GM12878 (cell line): ENCODE measurements around the gene INHBC. TPM values are rescaled to one million over a fixed set of nuclear protein-coding genes. Genes with fewer than 3 reads are reported as not detected.

Experiments used
- ATAC-seq: fragments of 200-7000 bp; cut with Tn5 transposase; 3 replicates; pipeline ENCODE4 v1.9.1; 2020; ENCODE audit warnings: mild to moderate bottlenecking, moderate library complexity
- BruUV-seq: library from RNA; stranded (reverse); fragments of 400-500 nt; replicated peaks from 2 replicates; lab custom pipeline; 2021; lab: Mats Ljungman, UMichigan
- CTCF ChIA-PET: fragments of 300-600 bp; sonication (Branson Sonifier 250); formaldehyde crosslinking; extraction: SDS; loops from one replicate; lab custom pipeline; 2021; ENCODE audit warnings: inconsistent platforms; lab: Yijun Ruan, JAX
- POLR2A ChIA-PET: fragments of 350-600 bp; formaldehyde crosslinking; extraction: SDS; loops from one replicate; lab custom pipeline; 2021; ENCODE audit warnings: inconsistent platforms; lab: Charles Lee
- RAD21 ChIA-PET: fragments of 300-600 bp; sonication (Branson Sonifier 250); formaldehyde crosslinking; loops from one replicate; lab custom pipeline; 2023; ENCODE audit warnings: antibody characterized with exemption; ENCODE audit not compliant: unreplicated experiment; lab: Charles Lee
- SMC1A ChIA-PET: fragments of 300-600 bp; sonication (Branson Sonifier 250); formaldehyde crosslinking; loops from one replicate; lab custom pipeline; 2023; ENCODE audit not compliant: unreplicated experiment, uncharacterized antibody; lab: Charles Lee
- DNase-seq: peaks from one replicate; pipeline ENCODE4 v3.0.0-alpha.2; 2011; ENCODE audit warnings: low read depth, low spot score
- FAIRE-seq: peaks from 3 replicates; lab custom pipeline; 2011; peaks lifted over from hg19 to GRCh38; lab: Jason Lieb, UNC
- H2AFZ ChIP-seq: 2 replicates; pipeline ENCODE4 v1.6.0; 2011; ENCODE audit warnings: low read depth, low read length, control low read depth; ENCODE audit not compliant: control insufficient read depth
- H3K27ac ChIP-seq: 2 replicates; pipeline ENCODE4 v1.5.1; 2011; ENCODE audit warnings: control low read depth; ENCODE audit not compliant: control insufficient read depth, insufficient read depth
- H3K27me3 ChIP-seq, 2 experiments: replicated peaks in 1 of 2; 2 replicates each; pipeline versions ENCODE4 v1.6.0 to v1.6.1; 2011; ENCODE audit warnings: low read length in 1 of 2; ENCODE audit not compliant: control insufficient read depth in 2 of 2, insufficient read depth in 2 of 2
- H3K36me3 ChIP-seq, 2 experiments: 2 replicates each; pipeline ENCODE4 v1.5.1; 2011; ENCODE audit warnings: low read length in 1 of 2; ENCODE audit not compliant: control insufficient read depth in 2 of 2, insufficient read depth in 2 of 2
- H3K4me1 ChIP-seq: 2 replicates; pipeline ENCODE4 v1.6.1; 2011; ENCODE audit warnings: mild to moderate bottlenecking, low read length, moderate library complexity, mixed read lengths; ENCODE audit not compliant: control insufficient read depth, insufficient read depth
- H3K4me2 ChIP-seq: 2 replicates; pipeline ENCODE4 v1.6.0; 2011; ENCODE audit warnings: control low read depth; ENCODE audit not compliant: control insufficient read depth, insufficient read depth
- H3K4me3 ChIP-seq: fragments of 200-600 bp; sonication (generic); 2 replicates; pipeline ENCODE4 v1.5.1; 2016
- H3K79me2 ChIP-seq: 2 replicates; pipeline ENCODE4 v1.6.0; 2011; ENCODE audit warnings: low read length; ENCODE audit not compliant: control insufficient read depth, insufficient read depth
- H3K9ac ChIP-seq: 2 replicates; pipeline ENCODE4 v1.8.0; 2011; ENCODE audit warnings: low read length, control low read depth, mixed read lengths; ENCODE audit not compliant: control insufficient read depth, insufficient read depth
- H3K9me3 ChIP-seq: replicated peaks from 3 replicates; pipeline ENCODE4 v1.5.1; 2011; ENCODE audit warnings: mild to moderate bottlenecking, low read length; ENCODE audit not compliant: control insufficient read depth, insufficient read depth
- H4K20me1 ChIP-seq: 2 replicates; pipeline ENCODE4 v1.6.0; 2011; ENCODE audit not compliant: control insufficient read depth, insufficient read depth
- BRCA1 ChIP-seq: IDR thresholded peaks from 2 replicates; pipeline ENCODE4 v1.6.1; 2011; ENCODE audit warnings: low read depth, low read length, improper control_type of control experiment
- CBFB ChIP-seq: IDR thresholded peaks from 2 replicates; pipeline ENCODE4 v1.6.1; 2016; ENCODE audit warnings: antibody characterized with exemption, low read depth
- HDGF ChIP-seq: fragments of 450-650 bp; IDR thresholded peaks from 2 replicates; pipeline ENCODE4 v1.6.1; 2016; ENCODE audit warnings: antibody characterized with exemption
- KDM1A ChIP-seq: fragments of 200-600 bp; sonication (generic); IDR thresholded peaks from 2 replicates; pipeline ENCODE4 v1.6.1; 2016; ENCODE audit warnings: borderline replicate concordance
- MEF2A ChIP-seq: IDR thresholded peaks from 2 replicates; pipeline ENCODE4 v1.6.1; 2011; ENCODE audit warnings: low read depth, mild to moderate bottlenecking, low read length, moderate library complexity; ENCODE audit not compliant: insufficient read depth
- NFYB ChIP-seq: IDR thresholded peaks from 2 replicates; pipeline ENCODE4 v1.6.1; 2011; ENCODE audit warnings: low read depth, mild to moderate bottlenecking, low read length, improper control_type of control experiment, moderate library complexity; ENCODE audit not compliant: insufficient read depth
- NR2F1 ChIP-seq: fragments of 450-650 bp; conservative IDR thresholded peaks from 2 replicates; pipeline ENCODE4 v1.6.1; 2017; ENCODE audit warnings: mild to moderate bottlenecking
- RFX5 ChIP-seq: IDR thresholded peaks from 2 replicates; pipeline ENCODE4 v1.6.1; 2011; ENCODE audit warnings: low read depth, low read length, improper control_type of control experiment
- SMC3 ChIP-seq: IDR thresholded peaks from 2 replicates; pipeline ENCODE4 v1.6.1; 2011; ENCODE audit warnings: low read length, improper control_type of control experiment, borderline replicate concordance
- SRF ChIP-seq, 2 experiments: IDR thresholded peaks; 2 replicates each; pipeline ENCODE4 v1.6.1; 2011; ENCODE audit warnings: low read depth in 2 of 2, low read length in 2 of 2, mild to moderate bottlenecking in 1 of 2, moderate library complexity in 1 of 2
- TARDBP ChIP-seq: IDR thresholded peaks from 2 replicates; pipeline ENCODE4 v1.6.1; 2016; ENCODE audit warnings: borderline replicate concordance
- TCF3 ChIP-seq: IDR thresholded peaks from 2 replicates; pipeline ENCODE4 v1.6.1; 2012; ENCODE audit warnings: low read depth, mild to moderate bottlenecking, low read length, borderline replicate concordance; ENCODE audit not compliant: insufficient read depth
- WRNIP1 ChIP-seq: IDR thresholded peaks from 2 replicates; pipeline ENCODE4 v1.6.1; 2011; ENCODE audit warnings: low read depth, low read length, improper control_type of control experiment, borderline replicate concordance
- WGBS: methylation state at CpG from one replicate; pipeline ENCODE4 v1.1.6; 2016; ENCODE audit warnings: low lambda C conversion rate; ENCODE audit not compliant: insufficient replicate concordance, insufficient coverage; ENCODE audit errors: missing lambda C conversion rate; 5-methylcytosine and 5-hydroxymethylcytosine counted together
- in situ Hi-C: fragments of 300-500 bp; cut with MboI; formaldehyde crosslinking; loops from 9 replicates; pipeline ENCODE4 v1.14.3; 2018; ENCODE audit warnings: mixed read lengths
- intact Hi-C: fragments of 100-400 bp; cut with micrococcal nuclease; formaldehyde crosslinking; loops from one replicate; pipeline ENCODE4 v1.14.2; 2022; ENCODE audit not compliant: unreplicated experiment
- polyA plus RNA-seq, 11 experiments: library from polyadenylated mRNA; depleted of rRNA in 4 of 11; unstranded in 6 of 11; stranded (reverse) in 5 of 11; fragments of >200 nt; fragmentation: Nextera tagmentation in 4 of 11; fragmentation: Illumina TruSeq in 1 of 11; extraction: Ambion mirVana in 4 of 11; extraction: Trizol in 1 of 11; gene quantifications; 1 replicate in 1 of 11; 2 replicates in 10 of 11; pipeline versions ENCODE4 v1.2.1 to v1.2.3, GENCODE V29; 2011 to 2016; ENCODE audit warnings: inconsistent platforms in 2 of 11, missing spikeins in 2 of 11, low read depth in 1 of 11
- total RNA-seq, 4 experiments: library from RNA; depleted of rRNA in 3 of 4; stranded (reverse); fragments of >200 nt in 3 of 4; fragmentation: Illumina TruSeq in 1 of 4; extraction: Trizol in 1 of 4; gene quantifications; 2 replicates each; pipeline versions ENCODE4 v1.2.1 to v1.2.3, GENCODE V29; 2013 to 2021
- TF ChIP-seq, protein P1 (sequence below): fragments of 450-650 bp; formaldehyde crosslinking; IDR thresholded peaks from 2 replicates; pipeline ENCODE4 v1.4.0; 2020; ENCODE audit warnings: mild to moderate bottlenecking, moderate library complexity
- TF ChIP-seq, protein P2 (sequence below): IDR thresholded peaks from 2 replicates; pipeline ENCODE4 v1.6.1; 2011; ENCODE audit warnings: borderline replicate concordance, low read depth, mild to moderate bottlenecking, moderate library complexity, low read length; ENCODE audit not compliant: insufficient read depth, poor library complexity, severe bottlenecking

Gene INHBC
- total and polyA plus RNA-seq, 10 of the 15 experiments (the other 5 are each of a cell fraction or from before 2014, with no cell fraction given), result 0.04 to 0.22 (median 0.13) TPM; not detected in 5

GRCh38 chr12:57473886-57474285, 39.3 kb downstream of the INHBC start (continued):
- no peak for TF ChIP-seq MEF2A
- TF ChIP-seq WRNIP1, result no peak
- no peak for TF ChIP-seq NFYB
- TF ChIP-seq, protein P1, sequence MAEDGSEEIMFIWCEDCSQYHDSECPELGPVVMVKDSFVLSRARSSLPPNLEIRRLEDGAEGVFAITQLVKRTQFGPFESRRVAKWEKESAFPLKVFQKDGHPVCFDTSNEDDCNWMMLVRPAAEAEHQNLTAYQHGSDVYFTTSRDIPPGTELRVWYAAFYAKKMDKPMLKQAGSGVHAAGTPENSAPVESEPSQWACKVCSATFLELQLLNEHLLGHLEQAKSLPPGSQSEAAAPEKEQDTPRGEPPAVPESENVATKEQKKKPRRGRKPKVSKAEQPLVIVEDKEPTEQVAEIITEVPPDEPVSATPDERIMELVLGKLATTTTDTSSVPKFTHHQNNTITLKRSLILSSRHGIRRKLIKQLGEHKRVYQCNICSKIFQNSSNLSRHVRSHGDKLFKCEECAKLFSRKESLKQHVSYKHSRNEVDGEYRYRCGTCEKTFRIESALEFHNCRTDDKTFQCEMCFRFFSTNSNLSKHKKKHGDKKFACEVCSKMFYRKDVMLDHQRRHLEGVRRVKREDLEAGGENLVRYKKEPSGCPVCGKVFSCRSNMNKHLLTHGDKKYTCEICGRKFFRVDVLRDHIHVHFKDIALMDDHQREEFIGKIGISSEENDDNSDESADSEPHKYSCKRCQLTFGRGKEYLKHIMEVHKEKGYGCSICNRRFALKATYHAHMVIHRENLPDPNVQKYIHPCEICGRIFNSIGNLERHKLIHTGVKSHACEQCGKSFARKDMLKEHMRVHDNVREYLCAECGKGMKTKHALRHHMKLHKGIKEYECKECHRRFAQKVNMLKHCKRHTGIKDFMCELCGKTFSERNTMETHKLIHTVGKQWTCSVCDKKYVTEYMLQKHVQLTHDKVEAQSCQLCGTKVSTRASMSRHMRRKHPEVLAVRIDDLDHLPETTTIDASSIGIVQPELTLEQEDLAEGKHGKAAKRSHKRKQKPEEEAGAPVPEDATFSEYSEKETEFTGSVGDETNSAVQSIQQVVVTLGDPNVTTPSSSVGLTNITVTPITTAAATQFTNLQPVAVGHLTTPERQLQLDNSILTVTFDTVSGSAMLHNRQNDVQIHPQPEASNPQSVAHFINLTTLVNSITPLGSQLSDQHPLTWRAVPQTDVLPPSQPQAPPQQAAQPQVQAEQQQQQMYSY (CRISPR knock-in tag), result no peak
- no peak for TF ChIP-seq TARDBP
- no peak for TF ChIP-seq RFX5

GRCh38 chr12:57474430-57474829, 39.8 kb downstream of the INHBC start:
- FAIRE-seq, result no peak
- peaks cover 21% of the 10 kb centered on the region for H3K4me1 ChIP-seq
- H4K20me1 ChIP-seq, result no peaks in the 10 kb centered on the region
- in situ Hi-C loops, result no loop called here
- no peak overlapping the region for H2AFZ ChIP-seq
- H3K9me3 ChIP-seq, result no peaks in the 10 kb centered on the region
- no peak for ATAC-seq
- TF ChIP-seq NR2F1, result no peak
- TF ChIP-seq HDGF, result no peak
- TF ChIP-seq TCF3, result no peak
- no peak for TF ChIP-seq BRCA1
- TF ChIP-seq SMC3, result no peak
- TF ChIP-seq SRF (IDR thresholded peaks at IDR 0.05; ENCODE audit: low read depth in 2 of 2, low read length in 2 of 2), result no peak
- no peak for TF ChIP-seq KDM1A
- no peak for TF ChIP-seq CBFB
- TF ChIP-seq, protein P2, sequence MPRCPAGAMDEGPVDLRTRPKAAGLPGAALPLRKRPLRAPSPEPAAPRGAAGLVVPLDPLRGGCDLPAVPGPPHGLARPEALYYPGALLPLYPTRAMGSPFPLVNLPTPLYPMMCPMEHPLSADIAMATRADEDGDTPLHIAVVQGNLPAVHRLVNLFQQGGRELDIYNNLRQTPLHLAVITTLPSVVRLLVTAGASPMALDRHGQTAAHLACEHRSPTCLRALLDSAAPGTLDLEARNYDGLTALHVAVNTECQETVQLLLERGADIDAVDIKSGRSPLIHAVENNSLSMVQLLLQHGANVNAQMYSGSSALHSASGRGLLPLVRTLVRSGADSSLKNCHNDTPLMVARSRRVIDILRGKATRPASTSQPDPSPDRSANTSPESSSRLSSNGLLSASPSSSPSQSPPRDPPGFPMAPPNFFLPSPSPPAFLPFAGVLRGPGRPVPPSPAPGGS, result no peak
- 98% methylated on average over 8 of the region's 8 CpGs for WGBS
- DNase-seq, result no peak
- H3K36me3 ChIP-seq, result peaks cover 1 to 27% of the 10 kb centered on the region in 2 experiments
- intact Hi-C loops, result loop anchor here (10.0 kb wide), 1 partner anchor 280 kb away; the partner anchor contains the start of genes CDK4 and MARCHF9
- H3K4me3 ChIP-seq, result no peak overlapping the region
- ChIA-PET CTCF (interaction anchor here (0.6 to 8.1 kb wide), 7 partner anchors 9 to 163 kb away, joined by 3 to 114 read pairs (median 3); partner anchors contain the start of gene GLI1), RAD21 (no interaction called here), SMC1A (no interaction called here), POLR2A (interaction anchor here (0.6 to 1.3 kb wide), 4 partner anchors 8 to 19 kb away, joined by 3 read pairs; partner anchors contain the start of gene INHBE)
- no peak overlapping the region for H3K9ac ChIP-seq
- no peaks in the 10 kb centered on the region for H3K27me3 ChIP-seq
- peaks cover 44% of the 10 kb centered on the region for H3K79me2 ChIP-seq
- no peak overlapping the region for H3K27ac ChIP-seq
- BruUV-seq, result no TSS peak
- H3K4me2 ChIP-seq, result peak overlapping the region; percentile 31; the same call in 1 of the 2 replicates
